Measurements from ENCODE around the gene CYSLTR2. TPM values are rescaled to one million over a fixed set of nuclear protein-coding genes. Genes with fewer than 3 reads are reported as not detected.

Gene CYSLTR2
- total and polyA plus RNA-seq, 2 experiments from 2014 or later = 5.1 to 22.2 TPM

GRCh38 chr13:48679941-48680680 is 26.4 kb downstream of the CYSLTR2 start:
- Histone ChIP-seq H3K27me3 (no peaks in the 10 kb centered on the region), H3K4me3 (no peak overlapping the region), H3K79me2 (peaks cover 2% of the 10 kb centered on the region), H3K27ac (no peak overlapping the region), H3K9me2 (replicated peaks; ENCODE audit: insufficient read depth) (no peaks in the 10 kb centered on the region), H3K4me1 (ENCODE audit: insufficient read depth) (no peaks in the 10 kb centered on the region), H2AFZ (no peak overlapping the region), H3K36me3 (replicated peaks; ENCODE audit: insufficient read depth, low read depth) (no peaks in the 10 kb centered on the region), H4K20me1 (ENCODE audit: insufficient read depth, poor library complexity, severe bottlenecking) (no peaks in the 10 kb centered on the region), H3K9me3 (ENCODE audit: low read depth) (no peaks in the 10 kb centered on the region), H3K4me2 (no peak overlapping the region)
- WGBS (ENCODE audit: low lambda C conversion rate, missing lambda C conversion rate) = 88% methylated on average over 10 of the region's 10 CpGs
- no peak for DNase-seq (ENCODE audit: low spot score)
- no peak for TF ChIP-seq EZH2phosphoT487 (IDR thresholded peaks at IDR 0.05; ENCODE audit: low read depth, severe bottlenecking, unreplicated experiment)
- TF ChIP-seq, protein P1, sequence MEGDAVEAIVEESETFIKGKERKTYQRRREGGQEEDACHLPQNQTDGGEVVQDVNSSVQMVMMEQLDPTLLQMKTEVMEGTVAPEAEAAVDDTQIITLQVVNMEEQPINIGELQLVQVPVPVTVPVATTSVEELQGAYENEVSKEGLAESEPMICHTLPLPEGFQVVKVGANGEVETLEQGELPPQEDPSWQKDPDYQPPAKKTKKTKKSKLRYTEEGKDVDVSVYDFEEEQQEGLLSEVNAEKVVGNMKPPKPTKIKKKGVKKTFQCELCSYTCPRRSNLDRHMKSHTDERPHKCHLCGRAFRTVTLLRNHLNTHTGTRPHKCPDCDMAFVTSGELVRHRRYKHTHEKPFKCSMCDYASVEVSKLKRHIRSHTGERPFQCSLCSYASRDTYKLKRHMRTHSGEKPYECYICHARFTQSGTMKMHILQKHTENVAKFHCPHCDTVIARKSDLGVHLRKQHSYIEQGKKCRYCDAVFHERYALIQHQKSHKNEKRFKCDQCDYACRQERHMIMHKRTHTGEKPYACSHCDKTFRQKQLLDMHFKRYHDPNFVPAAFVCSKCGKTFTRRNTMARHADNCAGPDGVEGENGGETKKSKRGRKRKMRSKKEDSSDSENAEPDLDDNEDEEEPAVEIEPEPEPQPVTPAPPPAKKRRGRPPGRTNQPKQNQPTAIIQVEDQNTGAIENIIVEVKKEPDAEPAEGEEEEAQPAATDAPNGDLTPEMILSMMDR (IDR thresholded peaks at IDR 0.05; ENCODE audit: poor library complexity) = no peak
- TF ChIP-seq EZH2 (IDR thresholded peaks at IDR 0.05; ENCODE audit: borderline replicate concordance) = no peak

DNA sequence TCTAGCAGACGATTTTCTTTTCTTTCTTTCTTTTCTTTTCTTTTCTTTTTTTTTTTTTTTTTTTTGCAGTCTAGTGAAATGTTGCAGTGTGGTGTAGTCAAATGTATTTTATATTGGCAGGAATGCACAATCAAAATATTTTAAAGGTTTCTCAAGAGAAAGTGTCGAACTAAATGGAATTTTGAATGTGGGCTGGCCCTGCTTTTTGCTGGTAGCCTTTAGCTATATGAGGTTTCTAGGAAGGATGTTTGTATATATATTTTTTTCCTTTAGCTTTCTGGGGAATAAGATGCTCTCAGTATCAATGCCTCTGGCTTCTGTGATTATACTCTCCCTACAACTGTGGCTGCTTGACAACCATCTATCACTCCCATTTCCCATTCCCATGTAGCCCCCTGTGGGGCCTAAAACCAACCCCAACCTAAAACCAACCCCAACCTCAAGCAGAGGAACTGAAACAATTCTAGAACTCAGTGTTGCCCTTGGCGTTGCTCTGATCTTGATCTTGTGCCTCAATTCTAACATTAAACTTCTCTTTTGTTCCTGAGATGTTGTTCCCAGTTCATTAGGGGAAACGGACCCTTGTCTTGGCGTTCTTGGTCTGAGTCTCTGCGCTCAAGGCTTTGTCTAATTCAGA is 27.1 kb downstream of the CYSLTR2 start:
- TF ChIP-seq EZH2phosphoT487 (IDR thresholded peaks at IDR 0.05; ENCODE audit: low read depth, severe bottlenecking, unreplicated experiment) = no peak
- TF ChIP-seq, protein P1 (IDR thresholded peaks at IDR 0.05; ENCODE audit: poor library complexity) = no peak
- no peak for TF ChIP-seq EZH2 (IDR thresholded peaks at IDR 0.05; ENCODE audit: borderline replicate concordance)
- H3K4me2 ChIP-seq = no peak overlapping the region

DNA sequence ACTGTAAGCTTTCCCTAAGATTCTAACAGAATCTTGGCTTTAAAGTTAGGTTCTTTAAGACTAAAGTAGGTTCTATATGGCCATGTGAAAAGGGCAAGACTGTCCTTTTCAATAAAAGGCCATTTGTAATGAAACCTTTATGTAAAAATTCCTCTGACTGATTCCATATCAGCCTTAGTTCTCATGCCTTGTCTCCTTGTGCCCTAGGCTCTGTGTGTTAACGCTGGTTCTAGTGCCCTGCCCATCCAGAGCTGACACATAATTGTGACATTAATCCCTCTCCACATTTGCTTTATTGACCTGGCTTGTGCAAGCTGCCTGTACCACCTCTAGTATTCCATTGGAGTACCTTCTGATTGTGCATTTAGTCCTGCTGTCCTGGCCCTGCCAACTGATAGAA is 28.2 kb downstream of the CYSLTR2 start:
- Histone ChIP-seq H3K79me2 (no peaks in the 10 kb centered on the region), H2AFZ (no peak overlapping the region), H3K9me2 (replicated peaks; ENCODE audit: insufficient read depth) (no peaks in the 10 kb centered on the region), H3K27me3 (no peaks in the 10 kb centered on the region), H3K36me3 (replicated peaks; ENCODE audit: insufficient read depth, low read depth) (no peaks in the 10 kb centered on the region), H3K4me2 (no peak overlapping the region), H3K4me1 (ENCODE audit: insufficient read depth) (no peaks in the 10 kb centered on the region), H3K27ac (no peak overlapping the region), H3K9me3 (ENCODE audit: low read depth) (no peaks in the 10 kb centered on the region), H4K20me1 (ENCODE audit: insufficient read depth, poor library complexity, severe bottlenecking) (no peaks in the 10 kb centered on the region), H3K4me3 (no peak overlapping the region)
- DNase-seq (ENCODE audit: low spot score) = no peak
- TF ChIP-seq, protein P1 (IDR thresholded peaks at IDR 0.05; ENCODE audit: poor library complexity) = no peak
- TF ChIP-seq EZH2phosphoT487 (IDR thresholded peaks at IDR 0.05; ENCODE audit: low read depth, severe bottlenecking, unreplicated experiment) (no peak), EZH2 (IDR thresholded peaks at IDR 0.05; ENCODE audit: borderline replicate concordance) (no peak)
- 86% methylated on average over 1 of the region's 1 CpG for whole genome bisulfite sequencing (ENCODE audit: low lambda C conversion rate, missing lambda C conversion rate)

More for the DNA sequence above, 27.1 kb downstream of the CYSLTR2 start:
- no peaks in the 10 kb centered on the region for H3K36me3 ChIP-seq (replicated peaks; ENCODE audit: insufficient read depth, low read depth)
- WGBS (ENCODE audit: low lambda C conversion rate, missing lambda C conversion rate) = 90% methylated on average over 6 of the region's 6 CpGs
- no peaks in the 10 kb centered on the region for H3K9me2 ChIP-seq (replicated peaks; ENCODE audit: insufficient read depth)
- H3K4me3 ChIP-seq = no peak overlapping the region
- DNase-seq (ENCODE audit: low spot score) = no peak
- H3K79me2 ChIP-seq = peaks cover 2% of the 10 kb centered on the region
- H2AFZ ChIP-seq = no peak overlapping the region
- no peak overlapping the region for H3K27ac ChIP-seq
- no peaks in the 10 kb centered on the region for H4K20me1 ChIP-seq (ENCODE audit: insufficient read depth, poor library complexity, severe bottlenecking)
- H3K9me3 ChIP-seq (ENCODE audit: low read depth) = no peaks in the 10 kb centered on the region
- no peaks in the 10 kb centered on the region for H3K4me1 ChIP-seq (ENCODE audit: insufficient read depth)
- H3K27me3 ChIP-seq = no peaks in the 10 kb centered on the region
